T-cell (primary cell): ENCODE results near the gene PIAS3. TPM values are rescaled to one million over a fixed set of nuclear protein-coding genes. Genes with fewer than 3 reads are reported as not detected.
"Not testable (repeated sequence)": the region's sequence is repeated elsewhere in the genome, so short reads cannot be mapped to it uniquely, and the experiment has no call there.

Experiments used
- ATAC-seq, 4 experiments: fragments of 200-7000 bp in 3 of 4; fragments of 150-1000 bp in 1 of 4; cut with Tn5 transposase; replicated peaks in 1 of 4; 1 replicate in 3 of 4; 2 replicates in 1 of 4; pipeline ENCODE4 v1.10.0; 2021; ENCODE audit warnings: moderate library complexity in 3 of 4, mild to moderate bottlenecking in 2 of 4, moderate number of reproducible peaks in 1 of 4
- CTCF ChIA-PET, 2 donors: fragments of 300-600 bp; sonication (Branson Sonifier 250); formaldehyde crosslinking; loops; one replicate each; lab custom pipeline; 2022; ENCODE audit warnings: antibody characterized with exemption in 2 of 2; lab: Charles Lee
- POLR2A ChIA-PET, 2 donors: fragments of 300-600 bp; sonication (Branson Sonifier 250); formaldehyde crosslinking; loops; one replicate each; lab custom pipeline; 2022; ENCODE audit warnings: antibody characterized with exemption in 2 of 2; lab: Charles Lee
- DNase-seq, 35 experiments: peaks; one replicate each; pipeline versions ENCODE4 v3.0.0 to v3.0.0-alpha.2; 2013 to 2023
- H3K27ac ChIP-seq: one replicate; pipeline ENCODE4 v1.5.1; 2013; ENCODE audit warnings: low read length
- H3K27me3 ChIP-seq, 2 experiments: replicated peaks in 1 of 2; 1 replicate in 1 of 2; 2 replicates in 1 of 2; pipeline versions ENCODE4 v1.6.1 to v1.7.0; 2013; ENCODE audit warnings: low read length in 1 of 2, mixed read lengths in 1 of 2; ENCODE audit not compliant: control insufficient read depth in 2 of 2, insufficient read depth in 2 of 2; ENCODE audit errors: extremely low read depth in 1 of 2
- H3K36me3 ChIP-seq, 2 donors: 1 replicate in 1 of 2; 2 replicates in 1 of 2; pipeline versions ENCODE4 v1.6.1 to v1.7.0; 2013; ENCODE audit warnings: low read length in 1 of 2; ENCODE audit not compliant: control insufficient read depth in 2 of 2, insufficient read depth in 1 of 2; ENCODE audit errors: extremely low read depth in 1 of 2
- H3K4me1 ChIP-seq, 2 experiments: 1 replicate in 1 of 2; 2 replicates in 1 of 2; pipeline versions ENCODE4 v1.6.1 to v1.7.0; 2013; ENCODE audit warnings: low read length in 2 of 2, mixed read lengths in 1 of 2; ENCODE audit not compliant: insufficient read depth in 2 of 2, control insufficient read depth in 1 of 2; ENCODE audit errors: extremely low read depth in 1 of 2
- H3K4me3 ChIP-seq, 2 donors: 1 replicate in 1 of 2; 2 replicates in 1 of 2; pipeline versions ENCODE4 v1.5.1 to v1.7.0; 2013; ENCODE audit warnings: mild to moderate bottlenecking in 2 of 2, low read length in 1 of 2, moderate library complexity in 1 of 2; ENCODE audit not compliant: control insufficient read depth in 1 of 2; ENCODE audit errors: extremely low read depth in 1 of 2
- H3K9me3 ChIP-seq: 2 replicates; pipeline ENCODE4 v1.7.0; 2013
- H3K27ac Mint-ChIP-seq, 2 donors: one replicate each; pipeline ENCODE4 v1.8.0; 2020 to 2021; ENCODE audit warnings: mild to moderate bottlenecking in 2 of 2, mixed read lengths in 2 of 2
- H3K27me3 Mint-ChIP-seq, 2 donors: one replicate each; pipeline ENCODE4 v1.8.0; 2021 to 2022; ENCODE audit warnings: mixed read lengths in 2 of 2
- H3K36me3 Mint-ChIP-seq: one replicate; pipeline ENCODE4 v1.8.0; 2021; ENCODE audit warnings: mixed read lengths
- H3K4me1 Mint-ChIP-seq, 3 donors: one replicate each; pipeline ENCODE4 v1.8.0; 2020 to 2022; ENCODE audit warnings: mixed read lengths in 3 of 3, mild to moderate bottlenecking in 1 of 3
- H3K4me3 Mint-ChIP-seq, 3 donors: one replicate each; pipeline ENCODE4 v1.8.0; 2020 to 2022; ENCODE audit warnings: mild to moderate bottlenecking in 3 of 3, mixed read lengths in 3 of 3, moderate library complexity in 3 of 3
- H3K9me3 Mint-ChIP-seq, 3 donors: one replicate each; pipeline ENCODE4 v1.8.0; 2020 to 2022; ENCODE audit warnings: mixed read lengths in 3 of 3
- WGBS: methylation state at CpG from one replicate; pipeline ENCODE4 v1.1.5; 2013; ENCODE audit warnings: missing lambda C conversion rate; ENCODE audit not compliant: insufficient coverage; 5-methylcytosine and 5-hydroxymethylcytosine counted together
- total RNA-seq, 35 experiments: library from RNA in 6 of 35; stranded (reverse) in 6 of 35; fragments of 120-200 nt in 1 of 35; gene quantifications; one replicate each; pipeline versions ENCODE4 v1.2.1 to v1.2.4 and lab custom pipeline; 2013 to 2026

PIAS3 gene
- total RNA-seq, 5 donors from 2014 or later (not counting 1 experiment from before 2014, with no cell fraction given): 22.1 to 28.3 (median 26.8) TPM

DNA sequence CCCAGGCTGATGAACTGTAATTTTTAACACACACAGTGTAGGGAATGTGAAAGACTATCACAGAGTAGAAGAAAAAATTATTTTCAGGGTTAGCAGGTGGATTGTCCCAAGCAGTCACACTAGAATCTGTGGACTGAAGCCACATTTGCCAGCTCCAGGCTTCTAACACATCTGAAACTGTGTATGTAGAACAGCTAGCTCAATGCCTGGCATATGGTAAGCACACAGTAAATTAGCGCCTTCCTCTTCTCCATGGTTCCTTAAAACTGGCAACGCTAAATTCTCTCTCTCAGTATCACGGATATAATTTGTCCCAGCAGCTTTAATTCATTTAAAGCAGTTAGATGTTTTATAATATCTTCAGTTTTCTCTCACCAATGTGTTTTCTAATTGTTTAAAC, 15.8 kb downstream of the PIAS3 start:
- ChIA-PET CTCF (interaction anchor here (0.6 to 4.9 kb wide), 4 partner anchors 16 to 136 kb away, joined by 3 to 52 read pairs (median 3); partner anchors contain the start of gene PIAS3 (in 1 of the 2)), POLR2A (interaction anchor here in 1 of 2 donors (0.6 kb wide), 1 partner anchor 15 kb away, joined by 4 read pairs; no protein-coding TSS in a partner anchor)
- no peak overlapping the region for H3K27ac ChIP-seq
- Mint-ChIP-seq H3K4me1 (peaks cover 0 to 8% (median 6%) of the 10 kb centered on the region in 3 donors), H3K4me3 (no peak overlapping the region), H3K36me3 (peaks cover 25% of the 10 kb centered on the region), H3K27me3 (no peaks in the 10 kb centered on the region), H3K27ac (no peak overlapping the region), H3K9me3 (no peaks in the 10 kb centered on the region)
- peaks cover 3 to 45% of the 10 kb centered on the region in 2 donors for H3K36me3 ChIP-seq
- WGBS: no CpG with 5 or more reads among the region's 3 CpGs
- no peak for DNase-seq
- H3K4me1 ChIP-seq: peaks cover 5 to 16% of the 10 kb centered on the region in 2 experiments
- no peak for ATAC-seq
- no peak overlapping the region for H3K4me3 ChIP-seq
- no peaks in the 10 kb centered on the region for H3K27me3 ChIP-seq
- no peaks in the 10 kb centered on the region for H3K9me3 ChIP-seq

DNA sequence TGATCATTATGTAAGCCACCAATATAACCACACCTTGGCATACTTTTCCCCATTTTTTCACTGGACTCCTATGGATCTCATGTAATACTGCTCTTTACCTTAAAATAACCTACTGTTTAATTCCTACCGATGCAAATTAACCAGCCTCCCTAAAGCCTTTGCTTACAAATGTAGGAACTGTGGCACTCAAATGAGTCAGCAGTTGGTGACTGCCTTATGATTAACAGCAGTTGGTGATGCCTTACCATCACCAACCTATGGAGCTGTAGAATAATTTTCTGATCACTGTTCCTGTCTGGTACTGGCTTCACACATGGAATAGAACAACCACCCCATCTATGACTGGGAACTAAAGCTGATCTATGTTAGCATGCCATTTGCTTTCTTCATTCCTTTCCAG, 21.2 kb downstream of the PIAS3 start:
- peaks cover 52% of the 10 kb centered on the region for H3K36me3 Mint-ChIP-seq
- H3K27ac Mint-ChIP-seq: no peak overlapping the region
- Histone ChIP-seq H3K9me3 (no peaks in the 10 kb centered on the region), H3K4me3 (no peak overlapping the region), H3K27me3 (no peaks in the 10 kb centered on the region), H3K4me1 (no peaks in the 10 kb centered on the region), H3K27ac (no peak overlapping the region), H3K36me3 (peaks cover 8 to 88% of the 10 kb centered on the region in 2 donors)
- ChIA-PET CTCF (no interaction called here), POLR2A (no interaction called here)
- DNase-seq: no peak
- H3K27me3 Mint-ChIP-seq: no peaks in the 10 kb centered on the region
- no peaks in the 10 kb centered on the region for H3K9me3 Mint-ChIP-seq
- no peak for ATAC-seq
- WGBS: no CpG with 5 or more reads among the region's 1 CpG
- no peaks in the 10 kb centered on the region for H3K4me1 Mint-ChIP-seq
- H3K4me3 Mint-ChIP-seq: no peak overlapping the region

DNA sequence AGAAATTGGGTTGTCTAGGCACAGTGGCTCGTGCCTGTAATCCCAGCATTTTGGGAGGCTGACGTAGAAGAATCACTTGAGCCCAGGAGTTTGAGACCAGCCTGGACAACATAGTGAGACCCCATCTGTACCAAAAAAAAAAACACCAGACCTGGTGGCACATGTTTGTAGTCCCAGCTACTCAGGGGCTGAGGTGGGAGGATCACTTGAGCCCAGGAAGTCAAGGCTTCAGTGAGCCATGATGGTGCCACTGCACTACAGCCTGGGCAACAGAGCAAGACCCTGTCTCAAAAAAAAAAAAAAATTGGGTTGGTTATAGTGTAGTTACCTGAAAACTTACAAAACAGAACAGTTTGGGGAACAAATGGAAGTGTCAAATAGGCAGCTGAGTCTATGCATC, 28.1 kb downstream of the PIAS3 start:
- not testable (repeated sequence) for H3K9me3 Mint-ChIP-seq, H3K27ac Mint-ChIP-seq, H3K4me3 ChIP-seq, H3K27me3 Mint-ChIP-seq, H3K9me3 ChIP-seq, H3K27me3 ChIP-seq, H3K4me1 ChIP-seq, ATAC-seq, H3K27ac ChIP-seq, DNase-seq, H3K4me3 Mint-ChIP-seq
- ChIA-PET CTCF (interaction anchor here in 1 of 2 donors (1.2 kb wide), 1 partner anchor 13 kb away, joined by 3 read pairs; no protein-coding TSS in a partner anchor), POLR2A (interaction anchor here in 1 of 2 donors (0.7 kb wide), 1 partner anchor 58 kb away, joined by 5 read pairs; no protein-coding TSS in a partner anchor)
- WGBS: 100% methylated on average over 2 of the region's 2 CpGs
- peaks cover 70% of the 10 kb centered on the region for H3K36me3 Mint-ChIP-seq
- H3K4me1 Mint-ChIP-seq: peaks cover 11 to 16% (median 14%) of the 10 kb centered on the region in 3 donors
- H3K36me3 ChIP-seq: peaks cover 15 to 88% of the 10 kb centered on the region in 2 donors

DNA sequence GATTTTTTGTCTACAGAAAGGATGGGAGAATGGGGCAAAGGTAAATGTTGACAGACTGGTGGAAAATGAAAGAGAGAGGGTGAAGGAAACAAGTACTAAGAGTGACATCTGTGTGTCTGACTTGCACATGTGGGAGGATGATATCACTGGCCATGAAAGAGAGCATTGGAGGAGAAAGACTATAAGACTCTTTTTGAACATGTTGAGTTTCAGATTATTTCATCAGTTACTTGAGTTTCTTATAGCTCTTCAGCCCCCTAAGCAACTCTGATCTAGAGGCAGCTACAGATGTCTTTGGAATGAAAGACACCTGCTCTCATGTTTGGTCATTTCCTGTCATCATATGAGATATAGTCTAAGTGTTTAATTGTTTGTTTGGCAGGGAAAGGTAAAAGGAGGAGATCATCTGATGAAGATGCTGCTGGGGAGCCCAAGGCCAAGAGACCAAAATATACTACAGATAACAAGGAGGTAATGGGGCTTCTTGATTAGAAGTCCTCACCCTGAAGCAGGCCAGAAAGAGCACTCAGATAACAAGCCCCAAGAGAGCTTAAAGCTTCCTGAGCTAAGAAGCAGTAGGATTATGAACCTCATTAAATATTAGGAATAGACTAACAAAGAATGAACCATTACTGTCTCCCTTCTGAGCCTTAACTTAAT, 30.4 kb downstream of the PIAS3 start:
- DNase-seq (no peak), ATAC-seq (no peak)
- no peaks in the 10 kb centered on the region for H3K27me3 ChIP-seq
- H3K4me3 ChIP-seq: no peak overlapping the region
- peaks cover 29 to 31% (median 30%) of the 10 kb centered on the region in 3 donors for H3K4me1 Mint-ChIP-seq
- H3K27ac ChIP-seq: no peak overlapping the region
- peaks cover 63% of the 10 kb centered on the region for H3K36me3 Mint-ChIP-seq
- CTCF ChIA-PET: interaction anchor here in 1 of 2 donors (0.5 to 0.7 kb wide), 2 partner anchors 17 to 66 kb away, joined by 3 read pairs; partner anchors contain the start of gene NUDT17
- peak overlapping the region in 1 of 2 donors; percentile 1 for H3K27ac Mint-ChIP-seq
- no peak overlapping the region for H3K4me3 Mint-ChIP-seq
- peaks cover 14 to 17% of the 10 kb centered on the region in 2 experiments for H3K4me1 ChIP-seq
- no peaks in the 10 kb centered on the region for H3K9me3 Mint-ChIP-seq
- POLR2A ChIA-PET: interaction anchor here in 1 of 2 donors (0.6 kb wide), 2 partner anchors 14 to 191 kb away, joined by 3 to 4 read pairs; no protein-coding TSS in a partner anchor
- H3K36me3 ChIP-seq: peaks cover 11 to 72% of the 10 kb centered on the region in 2 donors
- H3K9me3 ChIP-seq: no peaks in the 10 kb centered on the region
- no peaks in the 10 kb centered on the region for H3K27me3 Mint-ChIP-seq

DNA sequence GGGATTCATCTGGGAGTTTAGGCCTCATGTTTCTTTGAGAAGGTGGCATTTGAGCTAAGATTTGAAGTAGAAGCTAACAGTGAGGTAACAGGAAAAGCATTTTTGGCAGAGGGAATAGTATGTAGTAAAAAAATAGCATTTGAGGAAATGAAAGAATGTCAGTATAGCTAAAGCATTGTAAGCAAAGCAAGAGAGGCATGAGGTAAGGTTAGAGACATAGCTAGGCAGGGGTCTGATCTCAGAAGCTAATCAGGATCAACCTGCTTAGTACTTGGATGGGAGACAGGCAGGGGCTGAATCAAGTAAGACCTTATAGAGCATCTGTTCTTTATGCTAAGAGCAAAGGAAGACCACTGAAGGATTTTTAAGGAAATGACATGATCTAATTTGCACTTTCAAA, 30.9 kb downstream of the PIAS3 start:
- H3K36me3 ChIP-seq: peaks cover 11 to 67% of the 10 kb centered on the region in 2 donors
- no peaks in the 10 kb centered on the region for H3K27me3 ChIP-seq
- CTCF ChIA-PET: interaction anchor here in 1 of 2 donors (0.7 kb wide), 1 partner anchor 17 kb away, joined by 3 read pairs; the partner anchor contains the start of gene NUDT17
- H3K27me3 Mint-ChIP-seq: no peaks in the 10 kb centered on the region
- peak overlapping the region; percentile 1 to 39 for H3K27ac Mint-ChIP-seq
- H3K9me3 ChIP-seq: no peaks in the 10 kb centered on the region
- no peaks in the 10 kb centered on the region for H3K9me3 Mint-ChIP-seq
- POLR2A ChIA-PET: interaction anchor here (0.5 to 0.7 kb wide), 4 partner anchors 15 to 191 kb away, joined by 3 to 13 read pairs (median 6); no protein-coding TSS in a partner anchor
- H3K36me3 Mint-ChIP-seq: peaks cover 58% of the 10 kb centered on the region
- H3K4me1 Mint-ChIP-seq: peaks cover 29 to 31% (median 30%) of the 10 kb centered on the region in 3 donors
- no peak overlapping the region for H3K4me3 Mint-ChIP-seq
- ATAC-seq: no peak
- H3K4me1 ChIP-seq: peaks cover 14 to 17% of the 10 kb centered on the region in 2 experiments
- H3K4me3 ChIP-seq: no peak overlapping the region
- DNase-seq: no peak
- no peak overlapping the region for H3K27ac ChIP-seq

DNA sequence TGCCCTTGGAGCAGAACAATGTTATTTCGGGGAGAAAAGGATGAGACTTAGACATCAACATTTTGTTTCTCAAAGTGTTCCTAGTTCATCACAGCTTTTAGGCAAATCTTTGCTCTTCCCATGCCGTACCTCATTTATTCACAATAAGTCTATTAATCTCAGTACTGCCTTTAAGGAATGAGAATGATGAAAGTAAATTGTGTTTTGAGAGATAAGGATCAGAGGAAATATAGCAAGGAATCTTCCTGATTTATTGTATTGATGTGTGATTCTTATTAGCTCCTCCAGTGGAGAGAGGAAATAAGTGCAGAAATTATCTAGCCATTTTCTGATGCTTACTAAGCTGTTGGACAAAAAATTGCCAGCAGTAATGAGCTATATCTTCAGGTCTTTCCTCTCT, 32.9 kb downstream of the PIAS3 start:
- no peak overlapping the region for H3K4me3 ChIP-seq
- no CpG with 5 or more reads among the region's 2 CpGs for WGBS
- Mint-ChIP-seq H3K27me3 (no peaks in the 10 kb centered on the region), H3K4me3 (peak overlapping the region; percentile 65 to 98 (median 98)), H3K9me3 (no peaks in the 10 kb centered on the region), H3K36me3 (peaks cover 45% of the 10 kb centered on the region), H3K4me1 (peaks cover 30 to 35% (median 30%) of the 10 kb centered on the region in 3 donors), H3K27ac (no peak overlapping the region)
- POLR2A ChIA-PET: interaction anchor here (0.6 to 1.3 kb wide), 2 partner anchors 73 to 102 kb away, joined by 3 to 6 read pairs; partner anchors contain the start of gene RBM8A (in 1 of the 2)
- H3K4me1 ChIP-seq: peaks cover 14 to 17% of the 10 kb centered on the region in 2 experiments
- no peak for DNase-seq
- ATAC-seq: no peak
- no peak overlapping the region for H3K27ac ChIP-seq
- no peaks in the 10 kb centered on the region for H3K27me3 ChIP-seq
- CTCF ChIA-PET: interaction anchor here in 1 of 2 donors (0.6 to 2.1 kb wide), 3 partner anchors 19 to 225 kb away, joined by 3 to 11 read pairs (median 4); partner anchors contain the start of gene NUDT17
- H3K36me3 ChIP-seq: peaks cover 5 to 52% of the 10 kb centered on the region in 2 donors
- H3K9me3 ChIP-seq: no peaks in the 10 kb centered on the region
